ENCODE data around the gene NBAS. TPM values are rescaled to one million over a fixed set of nuclear protein-coding genes. Genes with fewer than 3 reads are reported as not detected.

NBAS gene
- total and polyA plus RNA-seq, 10 of the 15 experiments (the other 5 are each of a cell fraction or from before 2014, with no cell fraction given), result 4.3 to 32.7 (median 20.8) TPM

GRCh38 chr2:15400240-15400826 lies 160.8 kb downstream of the NBAS start:
- ChIA-PET CTCF (interaction anchor here (0.7 kb wide), 1 partner anchor 23 kb away, joined by 3 read pairs; no protein-coding TSS in a partner anchor), RAD21 (ENCODE audit: unreplicated experiment) (no interaction called here), POLR2A (no interaction called here), SMC1A (ENCODE audit: uncharacterized antibody, unreplicated experiment) (no interaction called here)
- H3K9ac ChIP-seq (ENCODE audit: control insufficient read depth, insufficient read depth, low read length), result no peak overlapping the region
- H3K4me1 ChIP-seq (ENCODE audit: control insufficient read depth, insufficient read depth, low read length), result no peaks in the 10 kb centered on the region
- FAIRE-seq (no peak), ATAC-seq (no peak), DNase-seq (ENCODE audit: low read depth, low spot score) (no peak)
- H3K27me3 ChIP-seq (replicated peaks in 1 of 2; ENCODE audit: control insufficient read depth in 2 of 2, insufficient read depth in 2 of 2, low read length in 1 of 2), result no peaks in the 10 kb centered on the region
- no peaks in the 10 kb centered on the region for H3K9me3 ChIP-seq (replicated peaks; ENCODE audit: control insufficient read depth, insufficient read depth, low read length)
- no peak for TF ChIP-seq ESRRA (IDR thresholded peaks at IDR 0.05; ENCODE audit: low read length)
- no peak for TF ChIP-seq BHLHE40 (IDR thresholded peaks at IDR 0.05; ENCODE audit: borderline replicate concordance in 1 of 2, low read depth in 2 of 2, low read length in 1 of 2)
- no peak for TF ChIP-seq MTA3 (IDR thresholded peaks at IDR 0.05; ENCODE audit: borderline replicate concordance, low read length)
- no peak for TF ChIP-seq ZBTB11 (CRISPR knock-in tag; IDR thresholded peaks at IDR 0.05)
- TF ChIP-seq SREBF2 (IDR thresholded peaks at IDR 0.05; ENCODE audit: low read length), result no peak
- TF ChIP-seq ZNF217 (IDR thresholded peaks at IDR 0.05), result no peak
- TF ChIP-seq EGR1 (IDR thresholded peaks at IDR 0.05; ENCODE audit: borderline replicate concordance in 1 of 2, low read depth in 2 of 2, low read length in 2 of 2), result no peak
- TF ChIP-seq SKIL (IDR thresholded peaks at IDR 0.05; ENCODE audit: low read depth, poor library complexity, severe bottlenecking), result no peak
- TF ChIP-seq IRF5 (IDR thresholded peaks at IDR 0.05; ENCODE audit: borderline replicate concordance), result no peak
- no peak for TF ChIP-seq CBX3 (IDR thresholded peaks at IDR 0.05; ENCODE audit: borderline replicate concordance, low read depth)
- TF ChIP-seq ZNF207 (IDR thresholded peaks at IDR 0.05; ENCODE audit: borderline replicate concordance), result no peak
- TF ChIP-seq HDAC2 (IDR thresholded peaks at IDR 0.05), result no peak
- no peak for TF ChIP-seq ATF3 (IDR thresholded peaks at IDR 0.05; ENCODE audit: borderline replicate concordance, extremely low read depth, low read depth, low read length)
- intact Hi-C loops (cut with micrococcal nuclease; ENCODE audit: unreplicated experiment), result no loop called here
- H3K4me3 ChIP-seq, result no peak overlapping the region
- BruUV-seq (replicated peaks), result no TSS peak
- H3K27ac ChIP-seq (ENCODE audit: control insufficient read depth, insufficient read depth), result no peak overlapping the region
- in situ Hi-C loops (cut with MboI), result no loop called here
- H3K4me2 ChIP-seq (ENCODE audit: control insufficient read depth, insufficient read depth), result no peak overlapping the region
- H3K79me2 ChIP-seq (ENCODE audit: control insufficient read depth, insufficient read depth, low read length), result no peaks in the 10 kb centered on the region
- 92% methylated on average over 5 of the region's 5 CpGs for WGBS (ENCODE audit: insufficient coverage, insufficient replicate concordance, low lambda C conversion rate, missing lambda C conversion rate)
- H4K20me1 ChIP-seq (ENCODE audit: control insufficient read depth, insufficient read depth), result no peaks in the 10 kb centered on the region
- 0 out of 4 replicates have a peak, but pooled peaks cover 0 to 2% of the 10 kb centered on the region in 2 experiments for H3K36me3 ChIP-seq (ENCODE audit: control insufficient read depth in 2 of 2, insufficient read depth in 2 of 2, low read length in 1 of 2)
- no peak overlapping the region for H2AFZ ChIP-seq (ENCODE audit: control insufficient read depth, low read depth, low read length)

All from GM12878 (cell line).